ENCODE measurements around the gene NCOA7. TPM values are rescaled to one million over a fixed set of nuclear protein-coding genes. Genes with fewer than 3 reads are reported as not detected.

Gene NCOA7
- total RNA-seq, 1 experiment from 2014 or later, result 9.4 TPM

- Histone ChIP-seq H3K27me3 (ENCODE audit: insufficient read depth, low read length) (no peaks in the 10 kb centered on the region), H2BK12ac (ENCODE audit: insufficient read length, low read depth, low read length) (no peak overlapping the region), H2BK20ac (ENCODE audit: low read depth, low read length, poor library complexity, severe bottlenecking) (no peak overlapping the region), H3K56ac (ENCODE audit: insufficient read length, low read depth, low read length) (no peak overlapping the region), H2BK120ac (ENCODE audit: low read depth, low read length, poor library complexity, severe bottlenecking) (no peak overlapping the region), H3K18ac (ENCODE audit: insufficient read length, low read depth, low read length) (no peak overlapping the region), H2AFZ (ENCODE audit: low read length) (no peak overlapping the region), H3K4me2 (ENCODE audit: insufficient read depth, insufficient read length, low read length) (no peak overlapping the region), H3K23me2 (ENCODE audit: insufficient read length, low read depth, low read length, poor library complexity, severe bottlenecking) (no peaks in the 10 kb centered on the region), H3T11ph (ENCODE audit: low read length) (no peak overlapping the region), H2BK5ac (ENCODE audit: insufficient read length, low read length) (no peak overlapping the region), H3K9me3 (ENCODE audit: control insufficient read depth, low read depth, low read length) (no peaks in the 10 kb centered on the region), H3K27ac (ENCODE audit: insufficient read length, low read depth, low read length) (no peak overlapping the region), H3K4me1 (ENCODE audit: insufficient read depth, low read length) (no peaks in the 10 kb centered on the region), H4K20me1 (ENCODE audit: control insufficient read depth, insufficient read depth, insufficient read length) (no peaks in the 10 kb centered on the region), H3K9ac (ENCODE audit: extremely low read depth, insufficient read length, low read length) (no peak overlapping the region), H3K4ac (ENCODE audit: low read depth, low read length) (no peak overlapping the region), H3K23ac (ENCODE audit: insufficient read length, low read depth, low read length) (no peak overlapping the region), H4K8ac (replicated peaks; ENCODE audit: insufficient read length, low read depth, low read length) (no peak overlapping the region), H2BK15ac (ENCODE audit: low read depth, low read length) (no peak overlapping the region), H4K91ac (ENCODE audit: insufficient read length, low read depth, low read length) (no peak overlapping the region), H3K79me1 (ENCODE audit: insufficient read depth, low read depth, low read length, poor library complexity, severe bottlenecking) (no peaks in the 10 kb centered on the region), H3K79me2 (ENCODE audit: insufficient read depth, low read length) (no peaks in the 10 kb centered on the region), H3K14ac (ENCODE audit: insufficient read depth, low read length) (no peak overlapping the region), H4K5ac (ENCODE audit: insufficient read length, low read depth, low read length) (no peak overlapping the region), H2AK5ac (ENCODE audit: insufficient read length, low read length) (no peak overlapping the region)
- WGBS (ENCODE audit: extremely low coverage, insufficient read length, low lambda C conversion rate), result no CpG with 5 or more reads among the region's 2 CpGs
- H3K4me1 Mint-ChIP-seq, result peaks cover 2 to 6% of the 10 kb centered on the region in 2 experiments; a peak in 2 of 4 replicates
- DNase-seq, result no peak
- H3K4me3 Mint-ChIP-seq, result no peak overlapping the region
- H3K27ac Mint-ChIP-seq, result no peak overlapping the region
- TF ChIP-seq CTCF (conservative IDR thresholded peaks at IDR 0.05), result no peak
- peaks cover 5 to 11% of the 10 kb centered on the region in 2 experiments; a peak in 3 of 5 replicates for H3K9me3 Mint-ChIP-seq
- H3K36me3 Mint-ChIP-seq (ENCODE audit: insufficient read depth in 1 of 3, low read depth in 3 of 3), result peaks cover 0 to 6% (median 0%) of the 10 kb centered on the region in 3 experiments; a peak in 3 of 7 replicates
- peaks cover 2% of the 10 kb centered on the region; the same call in 1 of the 2 replicates for H3K27me3 Mint-ChIP-seq (ENCODE audit: low read depth)
These were observed 156.9 kb downstream of the NCOA7 start for GRCh38 chr6:125947615-125948014.
